PC-9 (cell line): ENCODE measurements around the gene FAM107A.

ENCODE experiments used
- CTCF ChIP-seq: fragments of 200-600 bp; sonication (generic); conservative IDR thresholded peaks from 2 replicates; pipeline ENCODE4 v1.6.1; 2017; ENCODE audit warnings: mixed run types, antibody characterized with exemption, mild to moderate bottlenecking, moderate library complexity
- EZH2 ChIP-seq: fragments of 200-600 bp; sonication (generic); IDR thresholded peaks from 2 replicates; pipeline ENCODE4 v1.8.0; 2017; ENCODE audit warnings: antibody characterized with exemption, low read depth

- TF ChIP-seq CTCF, result no peak
- TF ChIP-seq EZH2, result no peak
Observed at GRCh38 chr3:58519668-58520402, 57.4 kb downstream of the FAM107A start.
